Middle frontal gyrus (tissue), 1 donor: ENCODE results near the gene OCA2.

Source experiments
- DNase-seq: peaks from one replicate; pipeline ENCODE4 v3.0.0-alpha.2; 2015; ENCODE audit warnings: low spot score; ENCODE audit errors: extremely low spot score

The OCA2 gene

DNA sequence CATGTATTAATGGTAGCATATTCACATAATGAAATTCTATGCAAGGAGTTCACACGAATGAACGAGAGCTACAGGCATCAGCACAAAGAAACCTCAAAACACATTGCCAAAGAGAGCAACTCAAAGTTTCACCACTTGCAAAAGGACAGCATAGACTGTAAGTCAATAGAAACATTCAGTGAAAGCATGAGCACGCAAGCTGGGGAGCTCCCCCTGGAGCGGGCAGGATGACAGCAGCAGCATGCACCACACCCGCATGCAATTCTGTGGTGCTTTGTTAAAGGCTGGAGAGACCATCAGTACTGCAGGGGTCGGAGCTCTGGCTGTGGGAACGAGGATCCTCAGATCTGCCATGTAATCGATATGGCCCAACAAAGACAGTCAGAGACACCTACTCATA lies 18.7 kb downstream of the OCA2 start:
- no peak for DNase-seq

DNA sequence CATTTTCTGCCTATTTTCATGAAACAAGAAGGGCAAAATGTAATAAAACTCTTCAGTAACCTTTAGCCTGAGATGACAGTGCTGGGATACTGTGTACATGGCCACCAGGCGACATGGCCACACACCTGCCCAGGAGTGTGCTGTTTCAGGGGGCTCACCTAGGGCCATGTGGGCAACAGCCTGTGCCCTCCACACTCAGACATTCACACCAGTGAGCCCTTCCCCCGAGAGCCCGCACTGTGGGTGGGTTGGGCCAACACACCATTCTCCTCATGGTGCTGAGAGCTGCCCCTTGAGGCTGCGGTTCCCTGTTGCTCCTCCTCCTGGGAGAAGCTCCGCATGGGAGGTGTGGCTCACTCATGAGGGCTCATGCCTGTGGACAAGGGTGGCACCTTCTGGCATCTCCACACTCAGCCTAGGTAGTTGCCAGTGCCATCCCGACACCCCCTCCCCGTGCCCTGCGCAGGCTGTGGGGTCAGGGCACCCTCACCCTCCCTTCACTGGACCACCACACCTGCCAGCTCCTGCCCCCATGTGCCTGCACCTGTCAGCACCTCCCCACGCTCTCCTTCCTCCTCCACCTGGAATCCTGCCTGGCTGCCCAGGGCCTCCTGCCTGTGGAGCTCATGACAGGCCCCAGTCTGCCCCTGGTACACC lies 19.7 kb downstream of the OCA2 start:
- no peak for DNase-seq

DNA sequence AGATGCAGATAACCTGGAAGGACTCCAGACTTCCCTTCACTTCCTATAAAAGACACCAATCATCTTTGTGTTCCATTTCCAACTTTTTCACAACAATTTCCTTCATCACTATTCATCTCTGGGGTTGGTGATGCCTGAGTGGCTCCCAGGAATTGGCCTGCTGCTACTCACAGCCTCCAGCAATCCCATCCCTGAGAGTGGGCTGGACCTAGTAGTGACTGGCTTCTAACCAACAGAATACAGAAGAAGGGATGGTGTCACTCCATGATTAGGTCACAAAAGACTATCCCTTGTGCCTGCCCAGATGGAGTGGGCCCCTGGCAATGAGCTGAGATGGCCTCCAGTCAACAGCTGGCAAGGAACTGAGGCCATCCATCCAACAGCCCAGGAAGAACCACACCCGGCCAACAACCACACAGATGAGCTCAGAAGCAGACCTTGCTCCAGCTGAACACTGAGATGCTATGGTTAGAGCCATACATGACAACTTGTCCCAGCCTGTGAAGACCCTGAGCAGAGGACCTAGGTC lies 20.9 kb downstream of the OCA2 start:
- DNase-seq: no peak

DNA sequence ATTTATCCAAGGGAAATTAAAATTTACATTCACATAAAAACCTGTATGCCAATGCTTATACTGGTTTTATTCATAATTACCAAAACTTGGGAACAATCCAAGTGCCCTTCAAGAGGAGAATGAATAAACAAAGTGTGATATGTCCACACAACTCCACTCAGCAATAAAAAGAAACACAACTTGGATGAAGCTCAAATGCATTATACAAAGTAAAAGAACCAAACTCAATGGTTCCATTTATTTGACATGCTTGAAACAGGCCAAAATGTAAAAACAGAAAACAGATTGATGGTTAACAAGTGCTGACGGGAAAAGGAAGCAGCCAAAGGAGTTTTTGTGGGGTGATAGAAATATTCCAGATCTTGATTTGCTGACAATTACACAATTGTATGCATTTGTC lies 23.5 kb downstream of the OCA2 start:
- DNase-seq: no peak

DNA sequence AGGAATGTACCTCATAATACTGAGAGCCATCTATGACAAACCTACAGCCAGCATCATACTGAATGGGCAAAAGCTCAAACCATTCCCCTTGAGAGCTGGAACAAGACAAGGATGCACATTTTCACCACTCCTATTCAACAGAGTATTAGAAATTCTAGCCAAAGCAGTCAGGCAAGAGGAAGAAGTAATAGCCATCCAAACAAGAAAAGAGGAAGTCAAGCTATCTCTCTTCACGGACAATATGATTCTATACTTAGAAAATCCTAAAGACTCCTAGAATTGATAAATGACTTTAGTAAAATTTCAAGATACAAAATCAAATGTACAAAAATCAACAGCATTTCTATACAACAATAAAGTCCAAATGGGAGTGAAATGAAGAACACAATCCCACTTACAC lies 30.2 kb downstream of the OCA2 start:
- DNase-seq: no peak

DNA sequence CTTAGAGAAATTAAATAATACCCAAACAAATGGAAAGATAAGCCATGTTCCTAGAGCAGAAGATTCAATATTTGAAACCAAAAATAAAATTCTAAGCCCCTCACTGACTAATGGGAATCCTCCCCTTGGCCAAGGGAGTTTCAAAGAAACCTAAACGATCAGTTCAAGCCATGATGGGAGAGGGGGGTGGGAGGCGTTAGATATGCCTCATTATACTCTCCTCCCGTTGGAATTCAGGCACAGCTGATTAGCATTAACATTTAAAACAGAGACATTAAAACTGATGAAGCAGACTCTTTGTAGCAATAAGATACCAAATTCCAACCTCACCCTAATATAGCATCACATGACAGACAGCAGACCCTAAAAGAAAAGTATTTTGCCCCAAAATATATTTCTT lies 32.9 kb downstream of the OCA2 start:
- no peak for DNase-seq

DNA sequence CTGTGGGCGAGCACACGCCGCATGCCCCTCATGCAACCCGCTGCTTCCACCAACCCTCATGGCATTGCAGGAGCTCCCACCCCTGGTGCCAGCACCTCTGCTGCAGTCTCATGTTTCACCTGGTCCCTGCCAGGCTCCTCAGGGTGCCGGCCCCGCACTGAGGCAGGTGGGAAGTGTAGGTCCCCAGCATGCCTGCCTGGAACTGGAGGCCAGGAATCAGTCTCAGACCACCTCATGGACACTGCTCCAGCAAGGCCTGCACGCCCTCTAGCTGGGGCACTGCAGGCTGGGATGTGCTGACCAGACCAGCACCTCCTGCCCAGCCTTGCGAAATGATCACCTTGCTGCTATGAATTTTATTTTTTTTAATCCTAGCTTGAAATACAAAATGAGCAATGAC lies 39.1 kb downstream of the OCA2 start:
- DNase-seq: no peak

DNA sequence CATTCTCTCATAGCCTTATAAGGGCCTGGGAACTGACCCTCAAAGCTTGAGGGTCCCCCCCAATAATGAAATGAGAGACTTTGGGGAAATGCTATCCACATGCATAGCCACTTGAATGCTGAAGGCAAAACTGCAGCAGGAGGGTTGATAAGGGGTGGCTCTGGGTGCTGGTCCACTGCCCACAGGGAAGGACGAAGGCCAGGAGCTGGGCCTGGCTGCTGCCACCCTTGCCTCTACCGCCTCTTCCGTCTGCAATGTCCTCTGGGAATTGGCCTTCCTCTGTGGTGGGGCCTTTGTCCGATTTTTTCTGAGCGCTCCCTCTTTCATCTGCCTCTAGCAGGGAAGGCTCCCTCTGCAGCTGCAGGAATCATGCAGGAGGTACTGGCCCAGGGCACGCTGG lies 41.0 kb downstream of the OCA2 start:
- DNase-seq: no peak

DNA sequence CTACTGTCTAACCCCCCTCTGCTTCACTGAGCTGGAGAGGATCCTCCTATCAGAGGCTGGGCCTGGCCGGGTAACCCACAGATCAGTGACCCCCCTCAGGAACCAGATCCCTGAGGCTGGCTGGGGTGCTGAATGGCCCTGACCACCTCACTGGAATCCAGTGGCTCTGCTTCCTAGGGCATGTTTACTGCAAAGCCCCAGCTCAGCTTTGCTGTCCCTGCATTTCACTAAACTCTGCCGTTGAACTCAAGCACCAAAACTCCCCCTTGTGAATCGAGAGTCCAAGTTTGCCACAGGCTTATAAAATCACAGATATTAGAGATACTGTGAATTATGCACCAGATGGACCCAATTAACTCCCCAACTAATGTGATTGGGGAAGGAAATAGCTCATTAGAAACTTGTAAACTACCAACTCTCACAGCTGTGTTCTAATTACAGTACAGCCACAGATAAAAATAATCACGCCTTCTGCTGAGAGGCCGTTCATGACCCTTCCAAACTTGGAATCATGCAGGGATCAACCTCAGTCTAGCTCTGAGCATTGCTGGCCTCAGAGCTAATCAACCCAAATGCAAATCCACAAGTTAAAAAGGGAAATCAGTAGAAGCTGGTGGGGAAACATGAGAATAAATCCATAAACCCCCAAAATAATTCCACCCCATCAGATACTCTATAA lies 47.0 kb downstream of the OCA2 start:
- no peak for DNase-seq

DNA sequence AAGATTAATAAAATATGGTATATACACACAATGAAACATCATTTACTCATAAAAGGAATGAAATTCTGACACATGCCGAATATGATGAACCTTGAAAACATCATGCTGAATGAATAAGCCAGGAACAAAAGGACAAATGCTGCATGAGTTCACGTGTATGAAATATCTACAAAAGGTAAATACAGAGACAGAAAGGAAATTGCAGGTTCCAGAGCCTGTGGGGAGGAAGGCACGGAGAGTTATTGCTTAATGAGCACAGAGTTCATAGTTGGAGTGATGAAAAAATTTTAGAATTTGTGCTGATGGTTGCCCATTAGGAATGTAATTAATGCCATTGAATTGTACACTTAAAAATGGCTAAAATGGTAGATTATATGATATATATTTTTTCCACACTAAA lies 49.5 kb downstream of the OCA2 start:
- no peak for DNase-seq

DNA sequence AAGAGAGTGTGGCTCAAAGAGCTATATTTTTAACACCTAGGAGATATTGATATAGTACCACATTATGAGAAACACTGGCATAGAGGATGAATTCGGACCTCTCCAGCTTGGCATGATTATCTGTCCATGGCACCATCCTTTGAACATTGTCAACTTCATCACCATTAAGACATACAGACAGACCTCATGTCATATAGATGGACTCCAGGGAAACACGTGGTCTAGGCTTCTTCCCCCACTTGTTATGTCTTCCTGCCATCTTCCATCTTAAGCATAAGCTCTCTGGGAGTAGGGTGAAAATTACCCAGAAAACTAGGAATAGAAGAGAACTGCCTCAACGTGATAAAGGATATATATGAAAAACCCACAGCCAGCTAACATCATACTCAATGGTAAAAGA lies 51.8 kb downstream of the OCA2 start:
- DNase-seq: no peak

DNA sequence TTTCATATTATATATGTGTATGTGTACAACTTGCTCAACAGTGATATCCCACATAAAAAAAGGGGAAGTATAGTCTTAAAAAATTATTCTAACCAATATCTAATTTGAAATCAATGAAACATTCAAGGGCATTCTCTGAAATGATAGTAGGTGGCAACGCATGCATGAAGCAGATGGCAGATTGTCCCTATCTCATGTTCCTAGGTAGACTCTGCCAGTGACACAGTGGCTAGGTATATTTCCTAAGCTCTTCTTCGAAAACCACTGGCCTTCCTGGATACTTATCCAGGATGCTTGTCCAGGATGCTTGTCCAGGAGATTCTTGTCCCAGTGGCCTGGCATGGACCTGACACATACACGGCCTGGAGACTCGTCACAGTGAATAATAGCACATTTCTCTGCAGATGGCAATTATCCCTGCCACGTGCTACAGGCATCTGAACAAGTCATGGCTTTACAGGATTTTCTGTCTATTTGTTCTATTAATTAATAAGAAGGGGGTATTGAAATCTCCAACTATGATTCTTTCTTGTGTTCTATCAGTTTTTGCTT lies 54.9 kb downstream of the OCA2 start:
- no peak for DNase-seq

DNA sequence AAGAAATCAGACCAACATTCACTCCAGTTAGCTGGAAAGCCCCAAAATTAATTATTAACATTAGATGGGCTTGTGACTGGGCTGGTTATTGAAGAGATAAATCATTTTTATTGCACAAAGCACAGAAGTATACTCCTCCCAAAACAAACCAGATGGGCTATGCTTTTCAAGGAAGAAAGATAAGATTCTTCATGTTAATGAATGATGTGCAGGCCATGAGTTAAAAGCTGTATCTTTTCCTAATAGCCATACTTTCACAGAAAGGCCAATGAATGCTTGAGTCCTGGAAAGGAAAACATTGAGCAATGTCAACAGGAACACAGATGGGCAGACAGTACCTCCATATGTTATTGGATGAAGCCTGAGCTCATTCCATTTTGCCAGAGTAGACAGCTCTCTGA lies 55.4 kb downstream of the OCA2 start:
- DNase-seq: no peak

DNA sequence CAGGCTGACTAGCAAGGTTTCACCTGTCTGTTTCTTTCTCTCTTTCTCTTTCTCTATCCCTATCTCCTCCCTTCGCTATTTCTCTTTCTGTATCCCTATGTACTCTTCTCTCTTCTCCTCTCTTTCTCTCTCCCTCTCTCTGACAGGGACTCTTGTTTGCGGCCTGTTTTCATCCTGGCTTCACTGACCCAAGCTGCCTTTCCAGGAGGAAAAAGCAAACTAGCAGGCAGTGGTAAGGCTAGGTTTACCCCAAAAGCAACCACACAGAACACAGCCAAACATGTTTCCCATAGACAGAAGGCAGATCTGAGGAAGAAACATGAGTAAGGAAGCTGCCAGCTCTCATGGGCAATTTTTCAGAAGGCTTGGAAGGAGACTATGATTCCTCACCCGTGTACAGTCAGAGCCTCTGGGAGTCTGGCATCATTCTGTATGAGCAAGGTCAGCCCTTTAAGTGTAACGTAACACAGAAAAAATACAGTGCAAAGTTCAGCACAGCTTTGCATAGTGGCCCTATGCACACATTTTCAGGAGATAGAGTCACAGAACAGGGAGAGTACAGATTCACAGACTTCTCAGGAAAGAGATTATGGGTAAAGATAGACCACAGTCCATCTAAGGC lies 61.0 kb downstream of the OCA2 start:
- no peak for DNase-seq

DNA sequence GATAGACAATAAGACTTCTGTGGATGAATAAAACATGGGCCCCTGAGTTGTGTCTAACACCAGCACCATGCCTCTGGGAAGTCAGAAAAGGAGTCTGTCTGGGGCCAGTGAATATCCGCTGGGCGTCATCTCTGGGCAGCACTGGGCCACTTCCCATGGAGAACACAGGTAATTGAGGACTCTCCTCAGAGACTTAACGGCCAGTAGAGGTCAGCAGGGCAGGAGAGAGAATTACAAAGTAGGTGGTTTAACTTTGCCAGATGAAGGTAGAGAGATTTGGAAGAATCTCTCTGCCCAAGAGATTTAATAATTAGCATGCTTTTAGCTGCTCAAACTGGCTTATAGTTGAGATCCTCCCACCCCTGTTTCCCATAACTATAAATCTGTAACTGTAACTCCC lies 65.7 kb downstream of the OCA2 start:
- DNase-seq: no peak

DNA sequence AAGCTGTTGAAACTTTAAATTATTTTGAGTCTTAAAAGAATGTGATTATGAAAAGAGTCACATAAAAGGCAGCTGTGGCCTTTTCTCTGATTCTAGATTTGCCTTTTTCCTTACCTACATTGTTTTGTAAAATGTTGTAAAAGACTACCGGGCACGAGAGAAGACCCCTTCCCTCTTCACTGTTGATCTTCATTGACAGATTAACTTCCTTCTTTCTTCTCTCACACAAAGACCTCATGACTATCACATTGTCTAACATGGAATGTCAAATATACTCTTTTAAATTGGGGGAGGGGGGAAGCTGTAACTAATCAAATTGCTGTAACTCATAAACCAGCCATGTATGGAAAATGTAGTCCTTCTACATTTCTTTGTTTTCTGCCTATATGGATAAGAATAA lies 68.3 kb downstream of the OCA2 start:
- no peak for DNase-seq

DNA sequence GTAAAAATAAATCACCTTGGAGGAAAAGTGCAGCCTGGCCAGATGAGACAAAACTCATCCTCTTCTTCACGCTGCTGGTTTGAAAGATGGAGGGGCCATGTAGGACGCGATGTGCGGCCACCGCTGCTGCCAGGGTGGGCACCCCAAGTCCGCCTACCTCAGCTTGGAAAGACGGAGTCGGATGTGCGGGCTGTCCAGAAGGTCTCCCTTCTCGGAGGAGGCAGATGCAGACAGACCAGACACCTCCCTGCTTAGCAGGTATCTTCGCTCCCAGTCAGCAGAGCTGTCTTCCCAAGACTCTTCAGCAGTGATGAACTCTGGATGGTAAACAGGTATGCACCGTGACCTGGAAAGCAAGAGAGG lies 71.4 kb downstream of the OCA2 start:
- DNase-seq: no peak

DNA sequence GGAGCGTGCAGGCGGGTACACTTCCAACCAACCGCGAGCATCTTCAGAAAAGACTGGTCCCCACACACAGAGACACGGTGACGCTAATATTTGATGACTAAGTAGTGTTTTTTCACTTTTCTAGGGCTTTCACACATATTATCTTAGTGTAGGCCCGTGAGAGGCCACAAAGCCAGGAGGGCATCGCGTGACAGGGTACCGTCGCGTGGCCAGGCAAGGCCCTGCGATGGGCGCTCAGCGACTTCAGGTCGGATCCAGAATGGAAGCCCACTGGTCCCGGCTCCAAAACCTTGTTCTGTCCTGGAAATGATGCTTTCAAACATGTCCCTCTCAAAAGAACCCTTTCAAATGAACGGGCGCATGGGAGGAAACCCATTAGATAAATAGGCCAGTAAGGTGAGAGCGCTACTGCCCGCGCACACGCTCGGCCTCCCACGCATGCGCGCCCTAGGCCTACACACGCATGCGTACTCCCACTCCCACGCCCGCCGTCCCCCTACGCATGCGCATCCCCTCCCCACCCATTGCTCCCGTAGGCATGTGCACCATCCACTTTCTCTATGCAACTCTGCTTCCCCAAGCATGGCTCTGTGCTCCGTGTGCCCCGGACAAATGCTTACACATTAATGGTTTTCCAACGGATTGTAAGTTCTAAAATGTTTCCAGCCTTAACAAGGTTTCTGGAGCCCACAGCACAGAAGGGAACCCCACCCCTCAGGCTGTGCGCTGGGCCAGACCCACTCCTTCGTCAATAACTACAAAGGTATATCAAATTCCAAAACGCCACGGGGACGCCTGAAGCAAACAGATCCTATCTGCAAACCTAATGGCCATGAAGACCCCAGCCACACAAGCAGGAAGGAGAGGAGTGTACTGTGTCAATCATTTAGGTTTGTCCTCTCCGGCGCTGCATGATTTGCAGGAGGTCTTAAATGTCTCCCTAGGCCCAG lies 72.1 kb downstream of the OCA2 start:
- DNase-seq: no peak

DNA sequence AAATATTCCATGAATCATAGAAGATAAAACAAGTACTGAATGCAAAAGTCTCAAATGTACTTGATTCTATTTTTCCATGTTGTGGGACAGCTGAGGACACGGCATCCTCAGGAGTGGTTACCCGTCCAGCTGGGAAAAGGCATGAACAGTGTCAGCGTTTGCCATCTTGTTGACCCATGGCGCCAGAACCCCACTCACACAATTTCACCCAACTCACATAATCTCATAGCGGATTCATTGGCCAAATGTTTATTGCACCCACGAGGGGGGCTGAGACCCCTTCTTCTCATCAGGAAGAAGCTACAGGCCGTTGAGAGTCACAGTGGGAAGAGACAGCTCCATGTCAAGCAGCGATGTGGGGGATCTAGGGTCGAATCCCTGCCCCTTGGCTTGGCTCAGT lies 72.9 kb downstream of the OCA2 start:
- DNase-seq: no peak

DNA sequence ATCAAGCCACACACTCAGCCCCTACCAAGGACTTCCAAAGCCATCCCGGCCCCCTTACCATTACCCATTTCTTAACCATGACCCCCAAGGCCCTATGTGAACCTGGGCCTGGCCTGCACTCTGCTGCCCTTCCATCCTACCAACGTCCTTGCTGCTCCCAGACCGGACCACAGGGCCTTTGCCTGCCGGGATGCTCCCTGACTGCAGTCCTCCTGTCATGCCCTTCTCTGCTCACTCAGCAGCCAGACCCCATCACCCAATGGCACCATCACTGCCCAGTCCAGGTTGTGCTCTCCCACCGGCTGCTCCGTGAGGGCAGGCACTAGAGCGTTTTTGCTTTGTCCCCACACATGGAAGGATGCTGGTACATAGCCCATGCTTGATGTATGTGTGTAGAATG lies 73.7 kb downstream of the OCA2 start:
- no peak for DNase-seq

DNA sequence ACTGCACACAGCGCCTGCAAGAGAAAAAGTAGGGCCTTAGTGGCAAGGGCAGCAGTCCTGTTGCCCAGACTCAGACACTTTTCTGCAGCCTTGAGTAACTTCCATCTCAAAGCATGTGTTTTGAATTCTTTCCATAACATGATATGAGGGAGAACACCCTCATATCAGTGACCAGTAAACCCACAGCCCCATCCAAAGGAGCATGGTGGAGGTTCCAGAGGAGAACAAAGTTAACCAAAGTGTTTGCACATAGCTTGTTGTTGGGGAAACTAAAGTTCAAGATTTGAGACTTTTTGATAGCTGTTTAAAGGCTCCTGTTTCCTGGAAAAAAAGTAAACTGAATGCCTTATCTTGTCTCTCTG lies 74.2 kb downstream of the OCA2 start:
- DNase-seq: no peak
